Activated T-cell treated with anti-CD3 and anti-CD28 coated beads, Interleukin-2, amount 50 U/mL, for 24 hours (primary cell): ENCODE results near the gene IGLON5.

Source experiments
- DNase-seq: peaks from one replicate; pipeline ENCODE4 v3.0.0-alpha.2; 2020
- H3K27ac Mint-ChIP-seq: 2 replicates; pipeline ENCODE4 v1.8.0; 2020; ENCODE audit warnings: mild to moderate bottlenecking, mixed read lengths
- H3K27me3 Mint-ChIP-seq: 2 replicates; pipeline ENCODE4 v1.8.0; 2020; ENCODE audit warnings: mixed read lengths
- H3K36me3 Mint-ChIP-seq: 2 replicates; pipeline ENCODE4 v1.8.0; 2020; ENCODE audit warnings: low read depth, mixed read lengths
- H3K4me1 Mint-ChIP-seq: 2 replicates; pipeline ENCODE4 v1.8.0; 2020; ENCODE audit warnings: low read depth, mixed read lengths
- H3K4me3 Mint-ChIP-seq: 2 replicates; pipeline ENCODE4 v1.8.0; 2020; ENCODE audit warnings: mild to moderate bottlenecking, moderate library complexity, mixed read lengths
- H3K9me3 Mint-ChIP-seq: 2 replicates; pipeline ENCODE4 v1.8.0; 2020; ENCODE audit warnings: mixed read lengths

The IGLON5 gene

DNA sequence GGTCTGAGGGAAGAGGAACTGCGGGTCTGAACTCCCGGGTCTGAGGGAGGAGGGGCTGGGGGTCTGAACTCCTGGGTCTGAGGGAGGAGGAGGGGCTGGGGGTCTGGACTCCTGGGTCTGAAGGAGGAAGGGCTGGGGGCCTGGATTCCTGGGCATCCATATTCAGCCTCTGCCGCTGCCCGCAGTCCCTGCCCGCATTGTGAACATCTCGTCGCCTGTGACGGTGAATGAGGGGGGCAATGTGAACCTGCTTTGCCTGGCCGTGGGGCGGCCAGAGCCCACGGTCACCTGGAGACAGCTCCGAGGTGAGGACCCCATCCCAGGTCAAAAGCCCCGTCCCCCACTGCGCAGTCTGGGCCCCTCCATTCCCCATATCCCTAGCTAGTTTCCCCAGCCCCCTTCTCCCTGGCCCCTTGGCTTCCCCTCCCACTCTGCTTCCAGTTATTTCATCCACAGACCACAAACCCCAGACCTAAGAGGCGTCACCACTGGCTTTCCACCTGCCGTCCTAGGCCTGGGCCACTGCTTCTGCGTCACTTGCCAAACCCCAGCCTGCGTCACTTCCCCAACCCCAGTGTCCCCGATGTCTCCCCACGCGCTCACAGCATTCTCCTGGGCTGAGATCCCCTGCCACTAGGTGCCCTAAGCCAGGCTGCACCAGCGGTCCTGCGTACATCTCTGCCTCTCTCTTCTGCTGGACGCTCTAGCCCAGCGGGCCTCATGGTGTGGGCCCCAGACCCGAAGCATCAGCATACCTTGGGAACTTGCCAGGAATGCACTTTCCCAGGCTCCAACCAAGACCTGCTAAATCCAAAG, 13.9 kb downstream of the IGLON5 start:
- Mint-ChIP-seq H3K36me3 (no peaks in the 10 kb centered on the region), H3K27me3 (peaks cover 82% of the 10 kb centered on the region), H3K4me1 (peaks cover 10% of the 10 kb centered on the region), H3K9me3 (no peaks in the 10 kb centered on the region), H3K27ac (no peak overlapping the region), H3K4me3 (no peak overlapping the region)
- DNase-seq: no peak

DNA sequence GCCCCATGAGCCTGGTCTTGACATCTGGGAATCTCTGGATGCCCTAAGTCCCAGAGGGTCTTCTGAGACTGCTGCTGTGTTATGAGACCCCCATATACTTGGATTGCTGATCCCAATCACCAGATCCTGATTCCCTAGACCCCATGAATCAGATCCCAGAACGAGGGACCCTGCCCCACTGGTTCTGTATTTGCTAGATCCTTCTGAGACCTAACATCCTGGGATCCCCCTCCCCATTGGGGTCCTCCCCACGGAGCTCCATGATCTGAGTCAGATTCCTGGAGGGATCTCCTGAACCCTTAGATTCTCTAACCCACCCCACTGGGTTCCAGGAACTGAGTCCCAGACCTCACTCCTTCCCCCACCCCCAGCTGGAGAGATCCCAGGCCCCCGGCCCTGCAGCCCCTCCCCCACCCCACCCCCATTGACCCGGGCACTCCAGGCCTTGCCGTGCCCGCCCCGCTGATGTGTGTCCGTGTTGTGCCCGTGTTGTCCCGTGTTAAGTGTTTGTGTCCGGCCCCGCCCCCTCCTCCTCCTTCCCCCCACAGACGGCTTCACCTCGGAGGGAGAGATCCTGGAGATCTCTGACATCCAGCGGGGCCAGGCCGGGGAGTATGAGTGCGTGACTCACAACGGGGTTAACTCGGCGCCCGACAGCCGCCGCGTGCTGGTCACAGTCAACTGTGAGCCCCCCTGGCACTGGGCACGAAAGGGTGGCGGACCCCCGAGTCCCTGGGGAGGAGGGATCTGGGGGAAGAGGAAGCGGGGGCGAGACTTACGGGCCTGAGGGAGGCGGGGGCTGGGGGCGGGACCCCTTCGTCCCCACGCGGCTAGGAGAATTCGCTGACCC, 15.0 kb downstream of the IGLON5 start:
- H3K4me1 Mint-ChIP-seq: peaks cover 10% of the 10 kb centered on the region
- peaks cover 2% of the 10 kb centered on the region for H3K9me3 Mint-ChIP-seq
- no peak overlapping the region for H3K27ac Mint-ChIP-seq
- no peak for DNase-seq
- no peak overlapping the region for H3K4me3 Mint-ChIP-seq
- peaks cover 81% of the 10 kb centered on the region for H3K27me3 Mint-ChIP-seq
- peaks cover 2% of the 10 kb centered on the region for H3K36me3 Mint-ChIP-seq

- peaks cover 5% of the 10 kb centered on the region for H3K36me3 Mint-ChIP-seq
- peaks cover 2% of the 10 kb centered on the region for H3K9me3 Mint-ChIP-seq
- peak overlapping the region; percentile 52 for H3K4me3 Mint-ChIP-seq
- no peak overlapping the region for H3K27ac Mint-ChIP-seq
- DNase-seq: peak; percentile 71
- H3K27me3 Mint-ChIP-seq: peaks cover 87% of the 10 kb centered on the region
- H3K4me1 Mint-ChIP-seq: peaks cover 10% of the 10 kb centered on the region
Measured at GRCh38 chr19:51327066-51328001, 15.9 kb downstream of the IGLON5 start.

- Mint-ChIP-seq H3K36me3 (peaks cover 5% of the 10 kb centered on the region), H3K9me3 (peaks cover 2% of the 10 kb centered on the region), H3K27ac (no peak overlapping the region), H3K4me3 (no peak overlapping the region), H3K4me1 (peaks cover 10% of the 10 kb centered on the region), H3K27me3 (peaks cover 68% of the 10 kb centered on the region)
- no peak for DNase-seq
Measured at GRCh38 chr19:51329411-51329810, 18.0 kb downstream of the IGLON5 start.

- Mint-ChIP-seq H3K4me1 (peaks cover 10% of the 10 kb centered on the region), H3K27me3 (peaks cover 58% of the 10 kb centered on the region), H3K9me3 (peaks cover 2% of the 10 kb centered on the region), H3K27ac (no peak overlapping the region), H3K4me3 (no peak overlapping the region), H3K36me3 (peaks cover 5% of the 10 kb centered on the region)
- DNase-seq: no peak
Measured at GRCh38 chr19:51330366-51330765, 18.9 kb downstream of the IGLON5 start.

GRCh38 chr19:51331193-51331592, 19.7 kb downstream of the IGLON5 start:
- H3K4me1 Mint-ChIP-seq: peaks cover 7% of the 10 kb centered on the region
- H3K27ac Mint-ChIP-seq: no peak overlapping the region
- H3K4me3 Mint-ChIP-seq: no peak overlapping the region
- peaks cover 50% of the 10 kb centered on the region for H3K27me3 Mint-ChIP-seq
- H3K36me3 Mint-ChIP-seq: peaks cover 5% of the 10 kb centered on the region
- DNase-seq: no peak
- peaks cover 2% of the 10 kb centered on the region for H3K9me3 Mint-ChIP-seq

GRCh38 chr19:51331716-51332115, 20.3 kb downstream of the IGLON5 start:
- H3K27me3 Mint-ChIP-seq: peaks cover 45% of the 10 kb centered on the region
- H3K36me3 Mint-ChIP-seq: peaks cover 5% of the 10 kb centered on the region
- peaks cover 7% of the 10 kb centered on the region for H3K4me1 Mint-ChIP-seq
- H3K4me3 Mint-ChIP-seq: no peak overlapping the region
- peaks cover 2% of the 10 kb centered on the region for H3K9me3 Mint-ChIP-seq
- H3K27ac Mint-ChIP-seq: no peak overlapping the region
- no peak for DNase-seq

GRCh38 chr19:51333836-51334460, 22.5 kb downstream of the IGLON5 start:
- no peak overlapping the region for H3K27ac Mint-ChIP-seq
- peaks cover 2% of the 10 kb centered on the region for H3K9me3 Mint-ChIP-seq
- peaks cover 5% of the 10 kb centered on the region for H3K36me3 Mint-ChIP-seq
- peaks cover 6% of the 10 kb centered on the region for H3K4me1 Mint-ChIP-seq
- no peak for DNase-seq
- H3K4me3 Mint-ChIP-seq: no peak overlapping the region
- H3K27me3 Mint-ChIP-seq: peaks cover 23% of the 10 kb centered on the region

DNA sequence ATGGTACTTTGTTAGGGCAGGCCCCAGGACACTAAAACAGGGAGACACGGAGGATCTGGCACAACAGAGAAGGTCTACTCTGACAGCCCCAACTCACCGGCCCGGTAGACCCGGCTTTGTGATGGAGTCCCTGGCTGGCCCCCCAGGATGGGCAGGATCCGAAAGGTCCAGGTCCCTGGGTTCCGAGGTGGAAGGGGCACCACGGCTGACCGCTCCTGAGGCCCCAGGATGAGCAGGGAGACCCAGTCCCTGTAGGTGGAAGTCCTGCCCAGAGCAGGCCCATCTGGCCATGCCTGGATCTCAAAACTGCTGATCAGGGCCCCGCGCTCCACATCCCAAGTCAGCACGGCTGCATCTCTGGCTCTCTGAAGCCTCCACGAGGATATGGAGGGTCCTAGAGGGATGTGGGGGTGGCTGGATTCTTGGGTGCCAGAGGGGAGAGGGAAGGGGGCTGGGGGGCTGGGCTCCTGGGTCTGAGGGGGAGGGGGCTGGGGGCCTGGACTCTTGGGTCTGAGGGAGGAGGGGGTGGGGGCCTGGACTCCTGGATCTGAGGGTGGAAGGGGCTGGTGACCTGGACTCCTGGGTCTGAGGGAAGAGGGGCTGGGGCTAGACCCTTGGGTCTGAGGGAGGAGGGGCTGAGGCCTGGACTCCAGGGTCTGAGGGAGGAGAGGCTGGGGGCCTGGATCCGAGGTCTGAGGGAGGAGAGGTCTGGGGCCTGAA, 25.9 kb downstream of the IGLON5 start:
- H3K27ac Mint-ChIP-seq: no peak overlapping the region
- peaks cover 3% of the 10 kb centered on the region for H3K27me3 Mint-ChIP-seq
- peaks cover 2% of the 10 kb centered on the region for H3K9me3 Mint-ChIP-seq
- no peak for DNase-seq
- H3K36me3 Mint-ChIP-seq: no peaks in the 10 kb centered on the region
- peaks cover 16% of the 10 kb centered on the region for H3K4me1 Mint-ChIP-seq
- H3K4me3 Mint-ChIP-seq: no peak overlapping the region

DNA sequence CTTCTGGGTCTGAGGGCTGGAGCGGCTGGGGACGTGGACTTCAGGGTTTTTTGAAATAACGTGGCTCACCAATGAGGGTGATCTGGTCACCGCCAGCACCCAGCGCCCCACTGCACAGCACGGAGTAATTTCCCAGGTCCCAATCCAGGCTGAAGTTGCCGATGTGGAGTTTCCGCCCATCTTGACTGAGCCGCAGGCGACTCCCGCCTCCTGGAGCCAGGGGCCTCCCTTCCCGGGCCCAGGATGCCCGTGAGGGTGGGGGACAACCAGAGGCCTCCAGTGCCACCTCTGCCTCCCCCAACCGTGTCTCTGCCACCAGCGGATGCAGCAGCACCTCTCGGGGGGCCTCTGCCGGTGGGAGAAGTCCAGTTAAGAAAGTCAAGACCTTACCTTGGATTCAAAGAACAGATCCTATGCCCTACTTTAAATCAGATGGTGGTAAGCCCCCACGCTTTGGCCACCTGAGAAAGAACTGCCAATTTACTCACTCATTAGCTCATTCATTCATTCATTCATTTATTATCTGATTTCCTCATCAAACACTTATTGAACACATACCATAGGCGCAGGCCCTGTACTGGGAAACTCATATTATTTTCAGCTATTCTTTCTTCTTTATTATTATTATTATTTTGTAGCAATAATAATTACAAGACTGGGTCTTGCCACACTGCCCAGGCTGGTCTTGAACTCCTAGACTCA, 26.6 kb downstream of the IGLON5 start:
- Mint-ChIP-seq H3K36me3 (no peaks in the 10 kb centered on the region), H3K9me3 (peaks cover 2% of the 10 kb centered on the region), H3K4me1 (peaks cover 16% of the 10 kb centered on the region), H3K27me3 (peaks cover 3% of the 10 kb centered on the region), H3K27ac (no peak overlapping the region), H3K4me3 (peak overlapping the region; percentile 81)
- no peak for DNase-seq

DNA sequence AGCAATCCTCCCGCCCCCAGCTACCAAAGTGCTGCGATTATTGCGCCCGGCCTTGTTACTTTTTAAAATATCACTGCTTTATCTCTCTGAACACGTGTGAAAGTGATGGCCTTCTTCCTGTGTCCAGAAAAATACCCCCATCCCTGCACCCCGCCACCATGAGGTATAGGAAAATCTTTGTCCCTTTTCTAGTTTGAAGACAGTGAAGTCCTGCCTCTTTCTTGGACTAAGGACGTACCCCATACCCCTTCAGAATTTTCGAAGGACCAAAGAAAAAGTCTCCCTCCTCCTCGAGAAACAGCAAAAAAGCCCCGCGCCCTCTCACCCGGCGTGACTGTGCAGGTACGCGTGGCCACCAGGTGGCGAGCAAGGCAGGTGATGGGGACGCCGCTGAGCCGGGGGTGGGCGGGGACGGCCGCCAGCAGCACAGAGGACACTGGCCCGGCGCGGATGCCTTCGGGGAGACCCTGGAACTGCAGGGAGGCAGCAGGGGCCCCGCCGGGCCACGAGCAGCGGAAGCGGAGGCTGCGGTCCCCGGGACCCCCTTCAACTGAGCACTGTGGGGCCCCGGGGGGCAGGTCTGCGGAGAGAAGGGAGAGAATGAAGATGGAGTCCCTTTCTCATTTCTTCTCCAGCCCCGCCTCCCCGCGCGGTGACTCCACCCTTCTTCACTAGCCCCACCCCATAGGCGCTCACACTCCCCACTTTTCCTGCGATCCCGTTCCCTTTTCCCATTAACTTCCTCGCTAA, 27.3 kb downstream of the IGLON5 start:
- Mint-ChIP-seq H3K9me3 (peaks cover 2% of the 10 kb centered on the region), H3K27ac (peak overlapping the region; percentile 88), H3K4me3 (peak overlapping the region; percentile 81), H3K27me3 (peaks cover 3% of the 10 kb centered on the region), H3K36me3 (no peaks in the 10 kb centered on the region), H3K4me1 (peaks cover 16% of the 10 kb centered on the region)
- DNase-seq: peak; percentile 95

DNA sequence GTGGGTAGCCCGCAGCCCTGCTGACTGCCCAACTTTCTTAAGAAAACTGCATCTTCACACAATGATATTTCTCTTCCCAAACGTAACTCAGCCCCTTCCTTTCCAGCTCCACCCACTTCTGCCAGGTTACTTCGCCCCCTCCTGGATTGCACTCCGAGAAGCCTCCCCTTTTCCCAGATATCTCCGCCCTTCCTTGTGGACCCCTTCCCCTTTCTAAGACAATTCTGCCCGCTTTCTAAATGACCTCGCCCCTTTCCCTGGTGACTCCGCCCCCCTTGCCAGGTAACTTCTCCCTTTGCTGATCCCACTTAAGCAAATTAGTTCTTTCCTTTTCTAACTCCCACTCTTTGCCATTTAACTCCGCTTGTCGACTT, 27.9 kb downstream of the IGLON5 start:
- Mint-ChIP-seq H3K4me1 (peaks cover 16% of the 10 kb centered on the region), H3K4me3 (peak overlapping the region; percentile 81), H3K9me3 (peaks cover 2% of the 10 kb centered on the region), H3K27ac (peak overlapping the region; percentile 88), H3K27me3 (peaks cover 3% of the 10 kb centered on the region), H3K36me3 (peaks cover 5% of the 10 kb centered on the region)
- no peak for DNase-seq
